ENCODE results near the gene NBAS. TPM values are rescaled to one million over a fixed set of nuclear protein-coding genes. Genes with fewer than 3 reads are reported as not detected.

NBAS gene
- total RNA-seq, 2 donors from 2014 or later: 29.3 to 32.5 TPM

- Mint-ChIP-seq H3K36me3 (ENCODE audit: low read depth) (peaks cover 2% of the 10 kb centered on the region), H3K4me3 (no peak overlapping the region), H3K27me3 (no peaks in the 10 kb centered on the region), H3K27ac (no peak overlapping the region), H3K4me1 (no peaks in the 10 kb centered on the region)
- H3K9me3 ChIP-seq (ENCODE audit: control insufficient read depth, low read length, poor library complexity, severe bottlenecking): no peaks in the 10 kb centered on the region
- ATAC-seq (no peak), DNase-seq (no peak)
Observed at GRCh38 chr2:15357922-15358321, 203.2 kb downstream of the NBAS start.

GRCh38 chr2:15357186-15357585, 203.9 kb downstream of the NBAS start:
- no peaks in the 10 kb centered on the region for H3K9me3 ChIP-seq (ENCODE audit: control insufficient read depth, low read length, poor library complexity, severe bottlenecking)
- no peak overlapping the region for H3K27ac Mint-ChIP-seq
- no peak overlapping the region for H3K4me3 Mint-ChIP-seq
- ATAC-seq: no peak
- peaks cover 7% of the 10 kb centered on the region for H3K36me3 Mint-ChIP-seq (ENCODE audit: low read depth)
- no peak for DNase-seq
- no peaks in the 10 kb centered on the region for H3K27me3 Mint-ChIP-seq
- no peaks in the 10 kb centered on the region for H3K4me1 Mint-ChIP-seq

GRCh38 chr2:15355386-15355785, 205.7 kb downstream of the NBAS start:
- Mint-ChIP-seq H3K4me3 (no peak overlapping the region), H3K27me3 (no peaks in the 10 kb centered on the region)

GRCh38 chr2:15354596-15355366, 206.4 kb downstream of the NBAS start:
- DNase-seq: no peak
- H3K27me3 Mint-ChIP-seq: no peaks in the 10 kb centered on the region
- H3K4me1 Mint-ChIP-seq: no peaks in the 10 kb centered on the region
- peaks cover 18% of the 10 kb centered on the region for H3K36me3 Mint-ChIP-seq (ENCODE audit: low read depth)
- no peak for ATAC-seq
- H3K4me3 Mint-ChIP-seq: no peak overlapping the region
- H3K9me3 ChIP-seq (ENCODE audit: control insufficient read depth, low read length, poor library complexity, severe bottlenecking): no peaks in the 10 kb centered on the region
- no peak overlapping the region for H3K27ac Mint-ChIP-seq

More at GRCh38 chr2:15355386-15355785, 205.7 kb downstream of the NBAS start:
- Mint-ChIP-seq H3K36me3 (ENCODE audit: low read depth) (peaks cover 19% of the 10 kb centered on the region), H3K27ac (no peak overlapping the region), H3K4me1 (no peaks in the 10 kb centered on the region)
- ATAC-seq (no peak), DNase-seq (no peak)
- no peaks in the 10 kb centered on the region for H3K9me3 ChIP-seq (ENCODE audit: control insufficient read depth, low read length, poor library complexity, severe bottlenecking)

- no peaks in the 10 kb centered on the region for H3K9me3 ChIP-seq (ENCODE audit: control insufficient read depth, low read length, poor library complexity, severe bottlenecking)
- H3K36me3 Mint-ChIP-seq (ENCODE audit: low read depth): peaks cover 22% of the 10 kb centered on the region
- H3K4me1 Mint-ChIP-seq: peaks cover 4% of the 10 kb centered on the region
- H3K27me3 Mint-ChIP-seq: no peaks in the 10 kb centered on the region
- no peak overlapping the region for H3K4me3 Mint-ChIP-seq
- H3K27ac Mint-ChIP-seq: no peak overlapping the region
- no peak for ATAC-seq
- no peak for DNase-seq
Observed at GRCh38 chr2:15352363-15352762, 208.8 kb downstream of the NBAS start.

- Mint-ChIP-seq H3K36me3 (ENCODE audit: low read depth) (peaks cover 22% of the 10 kb centered on the region), H3K4me1 (peaks cover 8% of the 10 kb centered on the region), H3K27me3 (no peaks in the 10 kb centered on the region), H3K4me3 (no peak overlapping the region), H3K27ac (no peak overlapping the region)
- DNase-seq (no peak), ATAC-seq (no peak)
- H3K9me3 ChIP-seq (ENCODE audit: control insufficient read depth, low read length, poor library complexity, severe bottlenecking): no peaks in the 10 kb centered on the region
Observed at GRCh38 chr2:15348636-15349035, 212.5 kb downstream of the NBAS start.

GRCh38 chr2:15348045-15348444, 213.1 kb downstream of the NBAS start:
- DNase-seq (no peak), ATAC-seq (no peak)
- H3K27me3 Mint-ChIP-seq: no peaks in the 10 kb centered on the region
- H3K4me3 Mint-ChIP-seq: no peak overlapping the region
- peaks cover 8% of the 10 kb centered on the region for H3K4me1 Mint-ChIP-seq
- H3K9me3 ChIP-seq (ENCODE audit: control insufficient read depth, low read length, poor library complexity, severe bottlenecking): no peaks in the 10 kb centered on the region
- H3K27ac Mint-ChIP-seq: no peak overlapping the region
- H3K36me3 Mint-ChIP-seq (ENCODE audit: low read depth): peaks cover 22% of the 10 kb centered on the region

- Mint-ChIP-seq H3K27ac (no peak overlapping the region), H3K36me3 (ENCODE audit: low read depth) (peaks cover 11% of the 10 kb centered on the region), H3K4me1 (peaks cover 8% of the 10 kb centered on the region), H3K27me3 (no peaks in the 10 kb centered on the region), H3K4me3 (no peak overlapping the region)
- H3K9me3 ChIP-seq (ENCODE audit: control insufficient read depth, low read length, poor library complexity, severe bottlenecking): no peaks in the 10 kb centered on the region
- ATAC-seq (no peak), DNase-seq (no peak)
Observed at GRCh38 chr2:15346624-15347023, 214.5 kb downstream of the NBAS start.

- peaks cover 13% of the 10 kb centered on the region for H3K36me3 Mint-ChIP-seq (ENCODE audit: low read depth)
- DNase-seq (no peak), ATAC-seq (no peak)
- H3K27me3 Mint-ChIP-seq: no peaks in the 10 kb centered on the region
- no peak overlapping the region for H3K4me3 Mint-ChIP-seq
- no peak overlapping the region for H3K27ac Mint-ChIP-seq
- H3K4me1 Mint-ChIP-seq: peaks cover 2% of the 10 kb centered on the region
- H3K9me3 ChIP-seq (ENCODE audit: control insufficient read depth, low read length, poor library complexity, severe bottlenecking): no peaks in the 10 kb centered on the region
Observed at GRCh38 chr2:15337996-15338666, 223.0 kb downstream of the NBAS start.

GRCh38 chr2:15334644-15335326, 226.3 kb downstream of the NBAS start:
- ATAC-seq (no peak), DNase-seq (no peak)
- peaks cover 11% of the 10 kb centered on the region for H3K36me3 Mint-ChIP-seq (ENCODE audit: low read depth)
- H3K4me3 Mint-ChIP-seq: no peak overlapping the region
- no peaks in the 10 kb centered on the region for H3K27me3 Mint-ChIP-seq
- peaks cover 2% of the 10 kb centered on the region for H3K4me1 Mint-ChIP-seq
- H3K27ac Mint-ChIP-seq: no peak overlapping the region
- H3K9me3 ChIP-seq (ENCODE audit: control insufficient read depth, low read length, poor library complexity, severe bottlenecking): no peaks in the 10 kb centered on the region

- Mint-ChIP-seq H3K27ac (no peak overlapping the region), H3K36me3 (ENCODE audit: low read depth) (peaks cover 8% of the 10 kb centered on the region), H3K4me3 (no peak overlapping the region), H3K4me1 (peaks cover 2% of the 10 kb centered on the region), H3K27me3 (no peaks in the 10 kb centered on the region)
- no peak for DNase-seq
- ATAC-seq: no peak
- H3K9me3 ChIP-seq (ENCODE audit: control insufficient read depth, low read length, poor library complexity, severe bottlenecking): no peaks in the 10 kb centered on the region
Observed at GRCh38 chr2:15331787-15332186, 229.3 kb downstream of the NBAS start.

- Mint-ChIP-seq H3K36me3 (ENCODE audit: low read depth) (peaks cover 11% of the 10 kb centered on the region), H3K4me1 (peaks cover 3% of the 10 kb centered on the region), H3K27ac (no peak overlapping the region), H3K27me3 (no peaks in the 10 kb centered on the region), H3K4me3 (no peak overlapping the region)
- ATAC-seq (no peak), DNase-seq (no peak)
- H3K9me3 ChIP-seq (ENCODE audit: control insufficient read depth, low read length, poor library complexity, severe bottlenecking): no peaks in the 10 kb centered on the region
Observed at GRCh38 chr2:15325296-15325695, 235.8 kb downstream of the NBAS start.

- DNase-seq: no peak
- no peak for ATAC-seq
- peaks cover 3% of the 10 kb centered on the region for H3K4me1 Mint-ChIP-seq
- H3K4me3 Mint-ChIP-seq: no peak overlapping the region
- H3K27ac Mint-ChIP-seq: no peak overlapping the region
- peaks cover 14% of the 10 kb centered on the region for H3K36me3 Mint-ChIP-seq (ENCODE audit: low read depth)
- no peaks in the 10 kb centered on the region for H3K27me3 Mint-ChIP-seq
- no peaks in the 10 kb centered on the region for H3K9me3 ChIP-seq (ENCODE audit: control insufficient read depth, low read length, poor library complexity, severe bottlenecking)
Observed at GRCh38 chr2:15323227-15323626, 237.9 kb downstream of the NBAS start.

Data from T-helper 17 cell (primary cell).